HCT116 (cell line): Measurements from ENCODE around the gene TTC19.

Experiments
- CEBPB ChIP-seq: IDR thresholded peaks from 2 replicates; pipeline ENCODE4 v1.6.1; 2012; ENCODE audit warnings: low read depth
- CTCF ChIP-seq, 3 experiments: fragments of 200-600 bp in 1 of 3; sonication (generic) in 1 of 3; IDR thresholded peaks in 2 of 3; conservative IDR thresholded peaks in 1 of 3; 2 replicates each; pipeline ENCODE4 v1.5.1; 2012 to 2017; ENCODE audit warnings: low read depth in 2 of 3, low read length in 2 of 3, antibody characterized with exemption in 1 of 3, borderline replicate concordance in 1 of 3, control low read depth in 1 of 3, mild to moderate bottlenecking in 1 of 3, mixed read lengths in 1 of 3, mixed run types in 1 of 3, moderate library complexity in 1 of 3; ENCODE audit not compliant: insufficient read depth in 1 of 3
- MAX ChIP-seq: IDR thresholded peaks from 2 replicates; pipeline ENCODE4 v1.6.1; 2012
- POLR2A ChIP-seq: IDR thresholded peaks from 2 replicates; pipeline ENCODE4 v1.7.0; 2011; ENCODE audit warnings: borderline replicate concordance; ENCODE audit not compliant: insufficient read depth, insufficient read length; ENCODE audit errors: extremely low read depth
- SRF ChIP-seq: IDR thresholded peaks from 2 replicates; pipeline ENCODE4 v1.6.1; 2012; ENCODE audit warnings: low read depth
- TCF7L2 ChIP-seq: IDR thresholded peaks from 2 replicates; pipeline ENCODE4 v1.7.0; 2011; ENCODE audit warnings: borderline replicate concordance, inconsistent platforms; ENCODE audit not compliant: insufficient read depth, insufficient read length; ENCODE audit errors: extremely low read depth
- YY1 ChIP-seq: IDR thresholded peaks from 2 replicates; pipeline ENCODE4 v1.6.1; 2011; ENCODE audit warnings: low read length, low read depth, moderate library complexity, mild to moderate bottlenecking; ENCODE audit not compliant: insufficient replicate concordance; ENCODE audit errors: extremely low read depth
- ZBTB33 ChIP-seq: IDR thresholded peaks from 2 replicates; pipeline ENCODE4 v1.6.1; 2011; ENCODE audit warnings: mild to moderate bottlenecking, low read length, moderate library complexity; ENCODE audit not compliant: insufficient replicate concordance; ENCODE audit errors: extremely low read depth

GRCh38 chr17:15952048-15952532 is 47.5 kb upstream of the TTC19 start:
- no peak for TF ChIP-seq SRF
- no peak for TF ChIP-seq POLR2A
- no peak for TF ChIP-seq CTCF (IDR thresholded peaks at IDR 0.05 in 2 of 3, conservative IDR thresholded peaks at IDR 0.05 in 1 of 3; ENCODE audit: borderline replicate concordance in 1 of 3, insufficient read depth in 1 of 3, low read depth in 2 of 3, low read length in 2 of 3)
- TF ChIP-seq ZBTB33, result no peak
- TF ChIP-seq TCF7L2, result no peak
- no peak for TF ChIP-seq MAX
- TF ChIP-seq CEBPB, result no peak
- TF ChIP-seq YY1, result no peak
